HepG2 (cell line): ENCODE measurements around the gene ACSS1. TPM values are rescaled to one million over a fixed set of nuclear protein-coding genes. Genes with fewer than 3 reads are reported as not detected.

Experiments
- ATF7 ChIP-seq, 2 experiments: fragments of 450-650 bp in 1 of 2; sonication (generic) in 1 of 2; formaldehyde crosslinking in 1 of 2; IDR thresholded peaks; 2 replicates each; pipeline versions ENCODE4 v1.4.0 to v1.6.1; 2016 to 2020; ENCODE audit warnings: antibody characterized with exemption in 1 of 2, mild to moderate bottlenecking in 1 of 2, missing genetic modification reagents in 1 of 2
- BCL6 ChIP-seq: IDR thresholded peaks from 2 replicates; pipeline ENCODE4 v1.6.1; 2016; ENCODE audit warnings: missing genetic modification reagents, missing compliant biosample characterization
- CREBL2 ChIP-seq: sonication (generic); formaldehyde crosslinking; IDR thresholded peaks from 2 replicates; pipeline ENCODE4 v1.8.1; 2023; ENCODE audit warnings: missing genetic modification reagents, mild to moderate bottlenecking, borderline replicate concordance
- ETV5 ChIP-seq: IDR thresholded peaks from 2 replicates; pipeline ENCODE4 v1.6.1; 2018; ENCODE audit warnings: missing biosample characterization, missing genetic modification reagents, inconsistent platforms, borderline replicate concordance
- HOXA7 ChIP-seq: sonication (generic); formaldehyde crosslinking; IDR thresholded peaks from 2 replicates; pipeline ENCODE4 v1.8.1; 2022; ENCODE audit warnings: mild to moderate bottlenecking, missing genetic modification reagents, moderate library complexity
- JARID2 ChIP-seq: sonication (generic); formaldehyde crosslinking; IDR thresholded peaks from 2 replicates; pipeline ENCODE4 v1.8.1; 2023; ENCODE audit warnings: missing genetic modification reagents, inconsistent platforms; ENCODE audit not compliant: insufficient replicate concordance
- KAT8 ChIP-seq: IDR thresholded peaks from 2 replicates; pipeline ENCODE4 v1.6.1; 2016; ENCODE audit warnings: missing genetic modification reagents, missing compliant biosample characterization
- NRL ChIP-seq: sonication (generic); formaldehyde crosslinking; IDR thresholded peaks from 2 replicates; pipeline ENCODE4 v1.5.0; 2020; ENCODE audit warnings: missing genetic modification reagents, mild to moderate bottlenecking, moderate library complexity, borderline replicate concordance
- PHF20 ChIP-seq: sonication (generic); formaldehyde crosslinking; IDR thresholded peaks from 2 replicates; pipeline ENCODE4 v1.5.0; 2020; ENCODE audit warnings: mild to moderate bottlenecking, missing genetic modification reagents
- POLR2A ChIP-seq, 2 experiments: IDR thresholded peaks; 2 replicates each; pipeline ENCODE4 v1.6.1; 2011; ENCODE audit warnings: low read depth in 2 of 2, low read length in 2 of 2, mild to moderate bottlenecking in 1 of 2, moderate library complexity in 1 of 2; ENCODE audit not compliant: insufficient read depth in 1 of 2
- RXRA ChIP-seq: sonication (generic); formaldehyde crosslinking; IDR thresholded peaks from 2 replicates; pipeline ENCODE4 v1.5.1; 2020; ENCODE audit warnings: missing genetic modification reagents
- SIX1 ChIP-seq: sonication (generic); formaldehyde crosslinking; IDR thresholded peaks from 2 replicates; pipeline ENCODE4 v1.4.0; 2020; ENCODE audit warnings: missing genetic modification reagents, borderline replicate concordance
- SMARCE1 ChIP-seq: fragments of 450-650 bp; IDR thresholded peaks from 2 replicates; pipeline ENCODE4 v1.6.1; 2017; ENCODE audit warnings: borderline replicate concordance
- SNAPC2 ChIP-seq: sonication (generic); formaldehyde crosslinking; IDR thresholded peaks from 2 replicates; pipeline ENCODE4 v1.8.1; 2022; ENCODE audit warnings: mild to moderate bottlenecking, missing genetic modification reagents
- TAF1 ChIP-seq: sonication (generic); formaldehyde crosslinking; IDR thresholded peaks from 2 replicates; pipeline ENCODE4 v1.4.0; 2020; ENCODE audit warnings: missing genetic modification reagents
- USF2 ChIP-seq, 2 experiments: sonication (generic) in 1 of 2; formaldehyde crosslinking in 1 of 2; IDR thresholded peaks; 2 replicates each; pipeline versions ENCODE4 v1.5.1 to v1.6.1; 2011 to 2020; ENCODE audit warnings: borderline replicate concordance in 1 of 2, low read depth in 1 of 2, low read length in 1 of 2, mild to moderate bottlenecking in 1 of 2, missing genetic modification reagents in 1 of 2, moderate library complexity in 1 of 2
- ZBTB7B ChIP-seq: sonication (generic); formaldehyde crosslinking; IDR thresholded peaks from 2 replicates; pipeline ENCODE4 v1.4.0; 2020; ENCODE audit warnings: missing genetic modification reagents
- ZFP36 ChIP-seq: fragments of 150-350 bp; IDR thresholded peaks from 2 replicates; pipeline ENCODE4 v1.6.1; 2018; ENCODE audit warnings: borderline replicate concordance, low read length, low read depth; ENCODE audit not compliant: partially characterized antibody
- ZNF335 ChIP-seq: sonication (generic); formaldehyde crosslinking; IDR thresholded peaks from 2 replicates; pipeline ENCODE4 v1.4.0; 2020; ENCODE audit warnings: missing genetic modification reagents
- ZNF414 ChIP-seq: sonication (generic); formaldehyde crosslinking; IDR thresholded peaks from 2 replicates; pipeline ENCODE4 v1.5.0; 2020; ENCODE audit warnings: missing genetic modification reagents
- ZNF646 ChIP-seq: sonication (generic); formaldehyde crosslinking; IDR thresholded peaks from 2 replicates; pipeline ENCODE4 v1.9.0; 2021; ENCODE audit warnings: mild to moderate bottlenecking, missing genetic modification reagents
- polyA plus RNA-seq, 8 experiments: library from polyadenylated mRNA; depleted of rRNA in 3 of 8; stranded (reverse) in 7 of 8; unstranded in 1 of 8; fragments of >200 nt; fragmentation: Illumina TruSeq in 4 of 8; extraction: Trizol in 4 of 8; gene quantifications; 2 replicates each; pipeline versions ENCODE4 v1.2.1 to v1.2.3, GENCODE V29; 2011 to 2016; ENCODE audit warnings: low read depth in 4 of 8, missing spikeins in 1 of 8, mixed read lengths in 1 of 8; ENCODE audit not compliant: insufficient read depth in 1 of 8
- total RNA-seq, 5 experiments: library from RNA; depleted of rRNA; stranded (reverse); fragments of >200 nt; fragmentation: Illumina TruSeq; extraction: Trizol; gene quantifications; 2 replicates each; pipeline ENCODE4 v1.2.3, GENCODE V29; 2016; ENCODE audit warnings: low read depth in 1 of 5

ACSS1 gene
- total and polyA plus RNA-seq, 2 of the 13 experiments (the other 11 are each of a cell fraction or from before 2014, with no cell fraction given), result 15.2 to 41.6 TPM

GRCh38 chr20:25030007-25030648 lies 27.8 kb downstream of the ACSS1 start (continued):
- TF ChIP-seq USF2 (IDR thresholded peaks at IDR 0.05; ENCODE audit: low read depth, low read length), result 0 out of 2 replicates have a peak, but pooled peaks have one; percentile 3
- no peak for TF ChIP-seq USF2 (CRISPR knock-in tag; IDR thresholded peaks at IDR 0.05; ENCODE audit: borderline replicate concordance)
- no peak for TF ChIP-seq ATF7 (IDR thresholded peaks at IDR 0.05)
- 0 out of 2 replicates have a peak, but pooled peaks have one; percentile 27 for TF ChIP-seq ATF7 (CRISPR knock-in tag; IDR thresholded peaks at IDR 0.05)
- no peak for TF ChIP-seq POLR2A (IDR thresholded peaks at IDR 0.05; ENCODE audit: insufficient read depth in 1 of 2, low read depth in 2 of 2, low read length in 2 of 2)
- peak; percentile 77 for TF ChIP-seq ZBTB7B
- no peak for TF ChIP-seq PHF20 (CRISPR knock-in tag)
- TF ChIP-seq ZFP36, result no peak
- no peak for TF ChIP-seq SIX1 (CRISPR knock-in tag)
- TF ChIP-seq ZNF335 (CRISPR knock-in tag), result no peak
- TF ChIP-seq SNAPC2 (CRISPR knock-in tag), result no peak
- no peak; the same call in 1 of the 2 replicates for TF ChIP-seq ETV5 (CRISPR knock-in tag)
- TF ChIP-seq RXRA (CRISPR knock-in tag), result 0 out of 2 replicates have a peak, but pooled peaks have one; percentile 12
- no peak for TF ChIP-seq ZNF646 (CRISPR knock-in tag)
- TF ChIP-seq NRL (CRISPR knock-in tag), result 0 out of 2 replicates have a peak, but pooled peaks have one; percentile 15
- TF ChIP-seq HOXA7 (CRISPR knock-in tag), result no peak
- TF ChIP-seq JARID2 (CRISPR knock-in tag), result no peak
- 0 out of 2 replicates have a peak, but pooled peaks have one; percentile 18 for TF ChIP-seq BCL6 (CRISPR knock-in tag)
- no peak for TF ChIP-seq TAF1 (CRISPR knock-in tag)
- TF ChIP-seq CREBL2, result no peak
- no peak for TF ChIP-seq KAT8
- no peak for TF ChIP-seq ZNF414 (CRISPR knock-in tag)
- no peak for TF ChIP-seq SMARCE1
